Ascending aorta (tissue), 2 donors: ENCODE measurements around the gene OMP. TPM values are rescaled to one million over a fixed set of nuclear protein-coding genes. Genes with fewer than 3 reads are reported as not detected.

Experiments
- DNase-seq, 2 donors: peaks; one replicate each; pipeline ENCODE4 v3.0.0-alpha.2; 2019; ENCODE audit warnings: low spot score in 2 of 2
- H3K27ac ChIP-seq, 2 donors: fragments of 200-600 bp; sonication (generic); one replicate each; pipeline ENCODE4 v1.5.1; 2016 to 2017; ENCODE audit warnings: mild to moderate bottlenecking in 1 of 2
- H3K27me3 ChIP-seq: fragments of 200-600 bp; sonication (generic); one replicate; pipeline ENCODE4 v1.5.1; 2017
- H3K36me3 ChIP-seq, 2 donors: fragments of 200-600 bp; sonication (generic); one replicate each; pipeline ENCODE4 v1.5.1; 2016
- H3K4me1 ChIP-seq, 2 donors: fragments of 200-600 bp; sonication (generic); one replicate each; pipeline ENCODE4 v1.5.1; 2016 to 2017; ENCODE audit warnings: mild to moderate bottlenecking in 1 of 2
- H3K4me3 ChIP-seq, 2 donors: fragments of 200-600 bp; sonication (generic); one replicate each; pipeline ENCODE4 v1.5.1; 2016 to 2017; ENCODE audit warnings: mild to moderate bottlenecking in 1 of 2
- H3K9me3 ChIP-seq, 2 donors: fragments of 200-600 bp; sonication (generic); one replicate each; pipeline ENCODE4 v1.5.1; 2016
- CTCF ChIP-seq, 3 experiments: fragments of 200-600 bp in 2 of 3; fragments of 450-650 bp in 1 of 3; sonication (generic) in 2 of 3; IDR thresholded peaks; one replicate each; pipeline ENCODE4 v1.5.1; 2016 to 2019; ENCODE audit warnings: antibody characterized with exemption in 3 of 3, mild to moderate bottlenecking in 1 of 3, moderate library complexity in 1 of 3
- intact Hi-C: fragments of 100-400 bp; cut with DNase I; formaldehyde crosslinking; loops from one replicate; pipeline ENCODE4 v1.15.1; 2023
- total RNA-seq: library from RNA; depleted of rRNA; stranded (reverse); fragments of >200 nt; gene quantifications from one replicate; pipeline ENCODE4 v1.1.0, GENCODE V29; 2016

The OMP gene
- total RNA-seq, 1 donor from 2014 or later = not detected

- intact Hi-C loops = no loop called here
- no peaks in the 10 kb centered on the region for H3K36me3 ChIP-seq
- no peak for DNase-seq
- no peaks in the 10 kb centered on the region for H3K4me1 ChIP-seq
- H3K27me3 ChIP-seq = no peaks in the 10 kb centered on the region
- H3K4me3 ChIP-seq = no peak overlapping the region
- H3K9me3 ChIP-seq = no peaks in the 10 kb centered on the region
- no peak overlapping the region for H3K27ac ChIP-seq
- no peak for TF ChIP-seq CTCF (IDR thresholded peaks at IDR 0.05)
These were observed 42.3 kb downstream of the OMP start for GRCh38 chr11:77144857-77145428.

GRCh38 chr11:77146261-77147035 is 43.8 kb downstream of the OMP start:
- Histone ChIP-seq H3K4me3 (no peak overlapping the region), H3K36me3 (no peaks in the 10 kb centered on the region), H3K27me3 (no peaks in the 10 kb centered on the region), H3K27ac (no peak overlapping the region), H3K4me1 (no peaks in the 10 kb centered on the region), H3K9me3 (no peaks in the 10 kb centered on the region)
- DNase-seq = no peak
- no peak for TF ChIP-seq CTCF (IDR thresholded peaks at IDR 0.05)
- intact Hi-C loops = no loop called here

DNA sequence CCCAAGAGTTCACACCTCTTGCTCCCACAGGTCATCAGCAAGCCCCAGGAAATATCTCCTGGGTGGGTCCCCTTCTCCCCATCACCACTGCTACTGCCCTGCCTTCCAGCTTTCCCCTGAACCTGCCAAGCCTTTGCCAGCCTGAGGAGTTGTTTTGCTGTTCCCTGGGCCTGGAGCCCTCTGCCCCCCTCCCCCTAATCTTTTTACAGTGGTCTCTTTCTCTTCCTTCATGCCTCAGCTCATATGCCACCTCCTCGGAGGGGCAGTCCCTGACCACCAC is 44.3 kb downstream of the OMP start:
- intact Hi-C loops = no loop called here
- no peaks in the 10 kb centered on the region for H3K4me1 ChIP-seq
- H3K27me3 ChIP-seq = no peaks in the 10 kb centered on the region
- H3K9me3 ChIP-seq = no peaks in the 10 kb centered on the region
- DNase-seq = no peak
- H3K27ac ChIP-seq = no peak overlapping the region
- H3K36me3 ChIP-seq = no peaks in the 10 kb centered on the region
- TF ChIP-seq CTCF (IDR thresholded peaks at IDR 0.05) = no peak
- no peak overlapping the region for H3K4me3 ChIP-seq

DNA sequence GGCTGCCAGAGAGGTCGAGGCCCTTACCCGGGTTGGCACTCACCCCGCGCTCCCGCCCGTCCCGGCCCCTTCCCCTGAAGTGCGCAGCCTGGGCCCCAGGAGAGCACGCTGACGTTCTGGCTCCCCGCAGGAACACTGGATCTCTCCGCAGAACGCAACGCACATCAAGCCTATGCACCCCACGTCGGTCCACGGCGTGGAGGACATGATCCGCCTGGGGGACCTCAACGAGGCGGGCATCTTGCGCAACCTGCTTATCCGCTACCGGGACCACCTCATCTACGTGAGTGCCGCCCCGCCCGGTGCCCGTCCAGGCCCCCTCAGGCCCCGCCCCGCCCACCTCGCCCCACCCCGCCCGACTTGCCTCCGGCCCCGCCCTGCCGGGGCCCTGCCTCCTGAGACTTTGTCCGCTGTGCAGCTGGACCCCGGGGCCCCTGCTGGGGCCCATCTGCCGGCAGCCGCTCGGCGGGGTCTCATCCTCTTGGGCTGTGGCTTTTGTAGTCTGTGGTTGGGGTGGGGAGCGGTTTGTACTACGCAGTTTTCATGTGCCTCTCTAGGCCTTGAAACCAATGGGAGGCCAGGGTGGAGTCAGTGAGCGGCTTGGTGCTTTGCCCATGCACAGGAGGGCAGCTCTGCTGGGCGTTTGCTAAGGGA is 45.2 kb downstream of the OMP start:
- no peaks in the 10 kb centered on the region for H3K9me3 ChIP-seq
- TF ChIP-seq CTCF (IDR thresholded peaks at IDR 0.05) = no peak
- H3K4me3 ChIP-seq = no peak overlapping the region
- H3K27me3 ChIP-seq = no peaks in the 10 kb centered on the region
- H3K4me1 ChIP-seq = no peaks in the 10 kb centered on the region
- H3K36me3 ChIP-seq = no peaks in the 10 kb centered on the region
- intact Hi-C loops = no loop called here
- no peak overlapping the region for H3K27ac ChIP-seq
- no peak for DNase-seq

- DNase-seq = no peak
- Histone ChIP-seq H3K27me3 (no peaks in the 10 kb centered on the region), H3K36me3 (no peaks in the 10 kb centered on the region), H3K4me3 (no peak overlapping the region), H3K4me1 (peaks cover under 1 to 7% of the 10 kb centered on the region in 2 donors), H3K9me3 (no peaks in the 10 kb centered on the region), H3K27ac (no peak overlapping the region)
- TF ChIP-seq CTCF (IDR thresholded peaks at IDR 0.05) = no peak
- intact Hi-C loops = no loop called here
These were observed 46.5 kb downstream of the OMP start for GRCh38 chr11:77148963-77149715.
